ENCODE results near the gene SF3B4. TPM values are rescaled to one million over a fixed set of nuclear protein-coding genes. Genes with fewer than 3 reads are reported as not detected.

SF3B4 gene
- total and polyA plus RNA-seq, 2 of the 8 experiments (the other 6 are each of a cell fraction or from before 2014, with no cell fraction given), result 81.1 to 122 TPM

DNA sequence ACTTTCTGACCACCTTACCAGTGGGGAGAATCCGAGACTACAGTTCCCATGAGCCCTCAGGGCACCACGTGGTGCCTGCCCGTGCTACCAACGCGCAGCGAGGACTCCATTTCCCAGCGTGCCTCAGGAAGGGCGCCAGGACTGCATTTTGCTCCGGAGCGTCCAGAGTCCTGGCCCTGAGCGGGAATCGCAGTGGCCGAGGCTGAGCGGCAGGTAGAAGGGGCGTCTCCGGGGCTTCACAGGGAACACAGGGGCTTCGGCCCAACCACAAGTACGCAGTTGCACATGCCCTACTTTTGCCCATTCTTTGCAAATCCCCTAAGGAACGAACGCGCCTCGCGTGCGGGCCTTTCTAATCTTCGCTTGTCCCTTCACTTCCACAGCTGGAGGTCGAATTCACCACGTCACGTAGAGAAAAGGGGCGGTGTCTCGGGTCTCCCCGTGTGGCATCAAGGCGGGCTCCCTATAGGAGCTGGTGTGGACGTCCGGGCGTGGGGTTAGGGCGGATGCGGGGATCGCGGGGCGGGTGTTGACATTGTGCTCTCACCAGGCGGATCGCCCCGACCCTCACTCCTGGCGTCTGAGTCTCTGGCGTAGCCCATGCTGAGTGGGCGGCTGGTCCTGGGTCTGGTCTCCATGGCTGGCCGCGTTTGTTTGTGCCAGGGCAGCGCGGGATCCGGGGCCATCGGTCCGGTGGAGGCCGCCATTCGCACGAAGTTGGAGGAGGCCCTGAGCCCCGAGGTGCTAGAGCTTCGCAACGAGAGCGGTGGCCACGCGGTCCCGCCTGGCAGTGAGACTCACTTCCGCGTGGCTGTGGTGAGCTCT, 27.9 kb downstream of the SF3B4 start, which contains the start of gene BOLA1 (continued):
- TF ChIP-seq CTBP2 (IDR thresholded peaks at IDR 0.05; ENCODE audit: borderline replicate concordance, insufficient read depth, insufficient read length, low read length), result no peak

Measured in H1 (cell line).